Measurements from ENCODE around the gene ZNF18.
"Not testable (repeated sequence)": the region's sequence is repeated elsewhere in the genome, so short reads cannot be mapped to it uniquely, and the experiment has no call there.

The ZNF18 gene

DNA sequence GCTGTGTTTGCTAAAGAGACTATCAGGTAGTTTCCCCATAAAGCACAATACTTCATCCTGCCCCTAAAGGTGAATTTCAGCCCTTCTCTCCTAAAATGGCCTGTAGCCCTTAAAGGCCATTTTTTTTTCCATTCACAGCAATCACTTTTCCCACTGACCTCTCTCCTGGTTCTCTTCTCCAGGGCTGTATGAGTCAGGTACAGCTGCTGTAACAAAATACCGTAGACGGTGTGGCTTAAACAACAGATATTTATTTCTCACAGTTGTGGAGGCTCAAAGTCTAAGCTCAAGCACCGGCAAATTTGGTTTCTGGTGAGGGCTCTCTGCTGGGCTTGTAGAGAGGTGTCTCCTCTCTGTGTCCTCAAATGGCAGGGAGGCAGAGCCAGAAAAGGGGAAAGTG, 44.7 kb downstream of the ZNF18 start:
- H3F3A ChIP-seq (ENCODE audit: insufficient read depth, low read length): no peaks in the 10 kb centered on the region
- H2AFZ ChIP-seq (ENCODE audit: low read length): no peak overlapping the region
- H3K27me3 ChIP-seq (replicated peaks; ENCODE audit: insufficient read depth, low read length): no peaks in the 10 kb centered on the region
- H3K27ac ChIP-seq (ENCODE audit: low read length): no peak overlapping the region
- TF ChIP-seq EZH2phosphoT487 (IDR thresholded peaks at IDR 0.05; ENCODE audit: low read length) (no peak), CTCF (IDR thresholded peaks at IDR 0.05; ENCODE audit: low read length) (no peak), EZH2 (optimal IDR thresholded peaks at IDR 0.05; ENCODE audit: low read depth, low read length) (no peak)
- no peaks in the 10 kb centered on the region for H4K20me1 ChIP-seq (ENCODE audit: insufficient read depth, low read length)
- no peaks in the 10 kb centered on the region for H3K79me2 ChIP-seq (ENCODE audit: low read length)
- H3K9me3 ChIP-seq (replicated peaks; ENCODE audit: insufficient read depth, low read length): no peaks in the 10 kb centered on the region
- H3K36me3 ChIP-seq (replicated peaks; ENCODE audit: insufficient read depth, low read length): no peaks in the 10 kb centered on the region
- H3K4me1 ChIP-seq (ENCODE audit: low read length): no peaks in the 10 kb centered on the region
- H3K4me2 ChIP-seq (ENCODE audit: low read depth, low read length): no peak overlapping the region
- no peak overlapping the region for H3K4me3 ChIP-seq (ENCODE audit: low read length)
- DNase-seq: no peak
- H3K9me2 ChIP-seq (replicated peaks; ENCODE audit: insufficient read depth, low read length): no peaks in the 10 kb centered on the region
- H3K9ac ChIP-seq (ENCODE audit: low read length): no peak overlapping the region

- Histone ChIP-seq H2AFZ (ENCODE audit: low read length) (no peak overlapping the region), H4K20me1 (ENCODE audit: insufficient read depth, low read length) (no peaks in the 10 kb centered on the region), H3K36me3 (replicated peaks; ENCODE audit: insufficient read depth, low read length) (no peaks in the 10 kb centered on the region), H3K4me1 (ENCODE audit: low read length) (no peaks in the 10 kb centered on the region), H3K4me3 (ENCODE audit: low read length) (no peak overlapping the region), H3K9ac (ENCODE audit: low read length) (no peak overlapping the region), H3K79me2 (ENCODE audit: low read length) (no peaks in the 10 kb centered on the region), H3K9me3 (replicated peaks; ENCODE audit: insufficient read depth, low read length) (no peaks in the 10 kb centered on the region), H3K4me2 (ENCODE audit: low read depth, low read length) (no peak overlapping the region), H3K27ac (ENCODE audit: low read length) (no peak overlapping the region), H3K27me3 (replicated peaks; ENCODE audit: insufficient read depth, low read length) (no peaks in the 10 kb centered on the region), H3K9me2 (replicated peaks; ENCODE audit: insufficient read depth, low read length) (no peaks in the 10 kb centered on the region), H3F3A (ENCODE audit: insufficient read depth, low read length) (no peaks in the 10 kb centered on the region)
- TF ChIP-seq EZH2phosphoT487 (IDR thresholded peaks at IDR 0.05; ENCODE audit: low read length): no peak
- no peak for TF ChIP-seq CTCF (IDR thresholded peaks at IDR 0.05; ENCODE audit: low read length)
- no peak for TF ChIP-seq EZH2 (optimal IDR thresholded peaks at IDR 0.05; ENCODE audit: low read depth, low read length)
- DNase-seq: no peak
These were observed 46.3 kb downstream of the ZNF18 start for GRCh38 chr17:11950771-11951519.

DNA sequence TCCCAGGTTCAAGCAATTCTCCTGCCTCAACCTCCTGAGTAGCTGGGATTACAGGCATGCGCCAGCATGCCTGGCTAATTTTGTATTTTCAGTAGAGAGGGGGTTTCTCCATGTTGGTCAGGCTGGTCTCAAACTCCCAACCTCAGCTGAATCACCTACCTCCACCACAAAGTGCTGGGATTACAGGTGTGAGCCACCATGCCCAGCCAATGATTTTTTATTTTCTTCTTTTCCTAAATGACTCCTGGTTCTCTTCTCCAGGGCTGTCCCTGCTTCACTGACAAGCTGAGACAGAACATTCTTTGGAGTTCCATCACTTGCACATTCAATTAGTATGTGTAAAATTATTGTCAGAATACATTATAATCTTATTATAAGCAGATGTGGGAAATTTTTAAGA, 47.7 kb downstream of the ZNF18 start:
- not testable (repeated sequence) for H3K4me2 ChIP-seq (ENCODE audit: low read depth, low read length); H3K4me3 ChIP-seq (ENCODE audit: low read length); H3K4me1 ChIP-seq (ENCODE audit: low read length); H3K9ac ChIP-seq (ENCODE audit: low read length); H3K27ac ChIP-seq (ENCODE audit: low read length); H3K79me2 ChIP-seq (ENCODE audit: low read length); H3K9me3 ChIP-seq (replicated peaks; ENCODE audit: insufficient read depth, low read length); H3F3A ChIP-seq (ENCODE audit: insufficient read depth, low read length); H3K36me3 ChIP-seq (replicated peaks; ENCODE audit: insufficient read depth, low read length); H4K20me1 ChIP-seq (ENCODE audit: insufficient read depth, low read length); H2AFZ ChIP-seq (ENCODE audit: low read length); DNase-seq; H3K27me3 ChIP-seq (replicated peaks; ENCODE audit: insufficient read depth, low read length); H3K9me2 ChIP-seq (replicated peaks; ENCODE audit: insufficient read depth, low read length)

GRCh38 chr17:11948789-11949188, 48.5 kb downstream of the ZNF18 start:
- TF ChIP-seq EZH2phosphoT487 (IDR thresholded peaks at IDR 0.05; ENCODE audit: low read length) (no peak), CTCF (IDR thresholded peaks at IDR 0.05; ENCODE audit: low read length) (no peak), EZH2 (optimal IDR thresholded peaks at IDR 0.05; ENCODE audit: low read depth, low read length) (no peak)
- H3K4me3 ChIP-seq (ENCODE audit: low read length): no peak overlapping the region
- H3K9me3 ChIP-seq (replicated peaks; ENCODE audit: insufficient read depth, low read length): no peaks in the 10 kb centered on the region
- no peak overlapping the region for H3K9ac ChIP-seq (ENCODE audit: low read length)
- H3K79me2 ChIP-seq (ENCODE audit: low read length): no peaks in the 10 kb centered on the region
- H3K27ac ChIP-seq (ENCODE audit: low read length): no peak overlapping the region
- H3K4me1 ChIP-seq (ENCODE audit: low read length): no peaks in the 10 kb centered on the region
- no peak for DNase-seq
- no peaks in the 10 kb centered on the region for H4K20me1 ChIP-seq (ENCODE audit: insufficient read depth, low read length)
- H3F3A ChIP-seq (ENCODE audit: insufficient read depth, low read length): no peaks in the 10 kb centered on the region
- H3K9me2 ChIP-seq (replicated peaks; ENCODE audit: insufficient read depth, low read length): no peaks in the 10 kb centered on the region
- H3K27me3 ChIP-seq (replicated peaks; ENCODE audit: insufficient read depth, low read length): no peaks in the 10 kb centered on the region
- H3K4me2 ChIP-seq (ENCODE audit: low read depth, low read length): no peak overlapping the region
- H2AFZ ChIP-seq (ENCODE audit: low read length): no peak overlapping the region
- no peaks in the 10 kb centered on the region for H3K36me3 ChIP-seq (replicated peaks; ENCODE audit: insufficient read depth, low read length)

Measured in MM.1S (cell line).